NCI-H2029 (cell line): ENCODE results near the gene PCIF1.
"Not testable (repeated sequence)": the region's sequence is repeated elsewhere in the genome, so short reads cannot be mapped to it uniquely, and the experiment has no call there.

Source experiments
- DNase-seq: peaks from one replicate; lab custom pipeline; 2025; lab: John Stamatoyannopoulos, UW

The PCIF1 gene

GRCh38 chr20:45994761-45995493 lies 60.4 kb downstream of the PCIF1 start:
- no peak for DNase-seq

GRCh38 chr20:45995495-45996097 lies 61.1 kb downstream of the PCIF1 start:
- not testable (repeated sequence) for DNase-seq

- DNase-seq: peak; percentile 5
Observed at GRCh38 chr20:45997187-45997586, 62.7 kb downstream of the PCIF1 start.
